Activated CD4-positive, alpha-beta memory T cell treated with anti-CD3 and anti-CD28 coated beads, Interleukin-2, amount 10 ng/mL, durations not matched to agents 7 days and 5 days (primary cell): ENCODE data around the gene CHST11. TPM values are rescaled to one million over a fixed set of nuclear protein-coding genes. Genes with fewer than 3 reads are reported as not detected.
A peak's percentile ranks its signal among the peaks of the same experiment; 100 is the strongest.

ENCODE experiments used
- CTCF ChIA-PET: fragments of 350-600 bp; sonication (Branson Sonifier 250); formaldehyde crosslinking; loops from one replicate; lab custom pipeline; 2021; ENCODE audit warnings: antibody characterized with exemption, inconsistent platforms; lab: Charles Lee
- POLR2A ChIA-PET: fragments of 350-600 bp; sonication (Branson Sonifier 250); formaldehyde crosslinking; loops from one replicate; lab custom pipeline; 2021; ENCODE audit warnings: antibody characterized with exemption; lab: Charles Lee
- DNase-seq: peaks from one replicate; pipeline ENCODE4 v3.0.0-alpha.2; 2020
- H3K27ac Mint-ChIP-seq: one replicate; pipeline ENCODE4 v1.8.0; 2021; ENCODE audit warnings: mild to moderate bottlenecking, mixed read lengths
- H3K27me3 Mint-ChIP-seq: one replicate; pipeline ENCODE4 v1.8.0; 2021; ENCODE audit warnings: mixed read lengths
- H3K36me3 Mint-ChIP-seq: one replicate; pipeline ENCODE4 v1.8.0; 2021; ENCODE audit warnings: low read depth, mixed read lengths
- H3K4me1 Mint-ChIP-seq: one replicate; pipeline ENCODE4 v1.8.0; 2021; ENCODE audit warnings: mixed read lengths
- H3K4me3 Mint-ChIP-seq: one replicate; pipeline ENCODE4 v1.8.0; 2021; ENCODE audit warnings: mild to moderate bottlenecking, mixed read lengths
- H3K9me3 Mint-ChIP-seq: one replicate; pipeline ENCODE4 v1.8.0; 2021; ENCODE audit warnings: mixed read lengths
- total RNA-seq, 2 experiments: library from RNA; stranded (reverse); gene quantifications; one replicate each; pipeline ENCODE4 v1.2.3, GENCODE V29; 2021

The CHST11 gene
- total RNA-seq, 2 experiments from 2014 or later, result 124 to 125 TPM

- Mint-ChIP-seq H3K4me1 (peaks cover 91% of the 10 kb centered on the region), H3K36me3 (peaks cover 67% of the 10 kb centered on the region), H3K4me3 (no peak overlapping the region), H3K9me3 (no peaks in the 10 kb centered on the region), H3K27me3 (no peaks in the 10 kb centered on the region), H3K27ac (peak overlapping the region; percentile 28)
- POLR2A ChIA-PET, result interaction anchor here (1.9 kb wide), 1 partner anchor 12 kb away, joined by 7 read pairs; no protein-coding TSS in a partner anchor
- DNase-seq, result no peak
- CTCF ChIA-PET, result no interaction called here
Observed at GRCh38 chr12:104490186-104490585, 33.4 kb downstream of the CHST11 start.

- Mint-ChIP-seq H3K36me3 (peaks cover 65% of the 10 kb centered on the region), H3K9me3 (no peaks in the 10 kb centered on the region), H3K27me3 (no peaks in the 10 kb centered on the region), H3K27ac (peak overlapping the region; percentile 28), H3K4me1 (peaks cover 88% of the 10 kb centered on the region), H3K4me3 (no peak overlapping the region)
- no peak for DNase-seq
- CTCF ChIA-PET, result no interaction called here
- POLR2A ChIA-PET, result interaction anchor here (1.7 kb wide), 1 partner anchor 13 kb away, joined by 11 read pairs; no protein-coding TSS in a partner anchor
Observed at GRCh38 chr12:104490850-104491249, 34.1 kb downstream of the CHST11 start.

GRCh38 chr12:104493496-104493895 is 36.7 kb downstream of the CHST11 start:
- peak overlapping the region; percentile 9 for H3K4me3 Mint-ChIP-seq
- DNase-seq, result no peak
- no peaks in the 10 kb centered on the region for H3K9me3 Mint-ChIP-seq
- peak overlapping the region; percentile 91 for H3K27ac Mint-ChIP-seq
- POLR2A ChIA-PET, result interaction anchor here (1.0 to 4.3 kb wide), 7 partner anchors 8 to 34 kb away, joined by 3 to 91 read pairs (median 7); no protein-coding TSS in a partner anchor
- H3K4me1 Mint-ChIP-seq, result peaks cover 90% of the 10 kb centered on the region
- H3K27me3 Mint-ChIP-seq, result no peaks in the 10 kb centered on the region
- peaks cover 56% of the 10 kb centered on the region for H3K36me3 Mint-ChIP-seq
- CTCF ChIA-PET, result interaction anchor here (0.9 to 3.0 kb wide), 5 partner anchors 15 to 85 kb away, joined by 3 to 13 read pairs (median 7); partner anchors contain the start of gene CHST11

GRCh38 chr12:104494137-104494792 is 37.5 kb downstream of the CHST11 start:
- H3K9me3 Mint-ChIP-seq, result no peaks in the 10 kb centered on the region
- ChIA-PET CTCF (interaction anchor here (0.7 to 3.0 kb wide), 8 partner anchors 16 to 112 kb away, joined by 3 to 13 read pairs (median 6); partner anchors contain the start of gene CHST11), POLR2A (interaction anchor here (0.7 to 4.3 kb wide), 20 partner anchors 9 to 201 kb away, joined by 3 to 91 read pairs (median 4); no protein-coding TSS in a partner anchor)
- H3K36me3 Mint-ChIP-seq, result peaks cover 62% of the 10 kb centered on the region
- H3K4me3 Mint-ChIP-seq, result peak overlapping the region; percentile 64
- H3K27ac Mint-ChIP-seq, result peak overlapping the region; percentile 91
- peak; percentile 69 for DNase-seq
- H3K27me3 Mint-ChIP-seq, result no peaks in the 10 kb centered on the region
- H3K4me1 Mint-ChIP-seq, result peaks cover 93% of the 10 kb centered on the region

- Mint-ChIP-seq H3K27ac (peak overlapping the region; percentile 91), H3K4me1 (peaks cover 94% of the 10 kb centered on the region), H3K36me3 (peaks cover 62% of the 10 kb centered on the region), H3K9me3 (no peaks in the 10 kb centered on the region), H3K27me3 (no peaks in the 10 kb centered on the region), H3K4me3 (peak overlapping the region; percentile 64)
- CTCF ChIA-PET, result interaction anchor here (0.7 to 3.0 kb wide), 7 partner anchors 16 to 113 kb away, joined by 3 to 13 read pairs (median 7); partner anchors contain the start of gene CHST11
- no peak for DNase-seq
- POLR2A ChIA-PET, result interaction anchor here (0.7 to 4.3 kb wide), 20 partner anchors 9 to 201 kb away, joined by 3 to 91 read pairs (median 4); no protein-coding TSS in a partner anchor
Observed at GRCh38 chr12:104494793-104495158, 38.0 kb downstream of the CHST11 start.

- H3K27ac Mint-ChIP-seq, result peak overlapping the region; percentile 10
- peaks cover 62% of the 10 kb centered on the region for H3K36me3 Mint-ChIP-seq
- no peaks in the 10 kb centered on the region for H3K9me3 Mint-ChIP-seq
- H3K27me3 Mint-ChIP-seq, result no peaks in the 10 kb centered on the region
- peaks cover 94% of the 10 kb centered on the region for H3K4me1 Mint-ChIP-seq
- ChIA-PET POLR2A (interaction anchor here (1.5 kb wide), 1 partner anchor 37 kb away, joined by 4 read pairs; no protein-coding TSS in a partner anchor), CTCF (no interaction called here)
- no peak overlapping the region for H3K4me3 Mint-ChIP-seq
- no peak for DNase-seq
Observed at GRCh38 chr12:104495786-104496185, 39.0 kb downstream of the CHST11 start.

- Mint-ChIP-seq H3K4me1 (peaks cover 94% of the 10 kb centered on the region), H3K27me3 (no peaks in the 10 kb centered on the region), H3K36me3 (peaks cover 60% of the 10 kb centered on the region), H3K27ac (peak overlapping the region; percentile 78), H3K9me3 (no peaks in the 10 kb centered on the region), H3K4me3 (no peak overlapping the region)
- DNase-seq, result no peak
- ChIA-PET CTCF (no interaction called here), POLR2A (interaction anchor here (0.7 to 1.5 kb wide), 2 partner anchors 38 to 518 kb away, joined by 3 to 4 read pairs; no protein-coding TSS in a partner anchor)
Observed at GRCh38 chr12:104496336-104496735, 39.6 kb downstream of the CHST11 start.

GRCh38 chr12:104498211-104498801 is 41.6 kb downstream of the CHST11 start:
- peak overlapping the region; percentile 78 for H3K27ac Mint-ChIP-seq
- CTCF ChIA-PET, result interaction anchor here (0.6 kb wide), 1 partner anchor 284 kb away, joined by 3 read pairs; no protein-coding TSS in a partner anchor

GRCh38 chr12:104499668-104500332 is 43.1 kb downstream of the CHST11 start:
- Mint-ChIP-seq H3K4me1 (peaks cover 94% of the 10 kb centered on the region), H3K27me3 (no peaks in the 10 kb centered on the region), H3K4me3 (no peak overlapping the region), H3K9me3 (no peaks in the 10 kb centered on the region), H3K27ac (no peak overlapping the region), H3K36me3 (peaks cover 60% of the 10 kb centered on the region)
- CTCF ChIA-PET, result interaction anchor here (1.2 to 2.2 kb wide), 4 partner anchors 40 to 118 kb away, joined by 3 to 8 read pairs (median 4); no protein-coding TSS in a partner anchor
- POLR2A ChIA-PET, result interaction anchor here (1.0 to 3.4 kb wide), 5 partner anchors 14 to 42 kb away, joined by 6 to 19 read pairs (median 9); partner anchors contain the start of gene CHST11
- no peak for DNase-seq

More at GRCh38 chr12:104498211-104498801, 41.6 kb downstream of the CHST11 start:
- Mint-ChIP-seq H3K36me3 (peaks cover 54% of the 10 kb centered on the region), H3K9me3 (no peaks in the 10 kb centered on the region), H3K27me3 (no peaks in the 10 kb centered on the region), H3K4me3 (peak overlapping the region; percentile 43), H3K4me1 (peaks cover 94% of the 10 kb centered on the region)
- peak; percentile 41 for DNase-seq
- POLR2A ChIA-PET, result interaction anchor here (0.8 to 1.5 kb wide), 4 partner anchors 17 to 41 kb away, joined by 3 to 8 read pairs (median 6); partner anchors contain the start of gene CHST11

- Mint-ChIP-seq H3K4me3 (no peak overlapping the region), H3K4me1 (peaks cover 92% of the 10 kb centered on the region), H3K36me3 (peaks cover 61% of the 10 kb centered on the region), H3K27me3 (no peaks in the 10 kb centered on the region), H3K27ac (no peak overlapping the region), H3K9me3 (no peaks in the 10 kb centered on the region)
- ChIA-PET POLR2A (interaction anchor here (1.5 to 3.4 kb wide), 5 partner anchors 16 to 44 kb away, joined by 3 to 19 read pairs (median 9); partner anchors contain the start of gene CHST11), CTCF (interaction anchor here (1.2 to 2.2 kb wide), 3 partner anchors 16 to 119 kb away, joined by 5 to 8 read pairs (median 7); no protein-coding TSS in a partner anchor)
- DNase-seq, result no peak
Observed at GRCh38 chr12:104501115-104501514, 44.4 kb downstream of the CHST11 start.

GRCh38 chr12:104501660-104502059 is 44.9 kb downstream of the CHST11 start:
- Mint-ChIP-seq H3K36me3 (peaks cover 65% of the 10 kb centered on the region), H3K27ac (no peak overlapping the region), H3K4me3 (no peak overlapping the region), H3K4me1 (peaks cover 92% of the 10 kb centered on the region), H3K27me3 (no peaks in the 10 kb centered on the region), H3K9me3 (no peaks in the 10 kb centered on the region)
- ChIA-PET POLR2A (interaction anchor here (1.5 to 3.4 kb wide), 5 partner anchors 16 to 44 kb away, joined by 3 to 19 read pairs (median 9); partner anchors contain the start of gene CHST11), CTCF (interaction anchor here (1.2 to 2.2 kb wide), 2 partner anchors 15 to 120 kb away, joined by 7 to 8 read pairs; no protein-coding TSS in a partner anchor)
- DNase-seq, result no peak

GRCh38 chr12:104502217-104502616 is 45.5 kb downstream of the CHST11 start:
- no peak overlapping the region for H3K4me3 Mint-ChIP-seq
- H3K27ac Mint-ChIP-seq, result no peak overlapping the region
- H3K4me1 Mint-ChIP-seq, result peaks cover 90% of the 10 kb centered on the region
- H3K27me3 Mint-ChIP-seq, result no peaks in the 10 kb centered on the region
- no peaks in the 10 kb centered on the region for H3K9me3 Mint-ChIP-seq
- ChIA-PET POLR2A (interaction anchor here (1.2 to 3.4 kb wide), 4 partner anchors 17 to 45 kb away, joined by 3 to 19 read pairs (median 6); partner anchors contain the start of gene CHST11), CTCF (interaction anchor here (1.2 kb wide), 1 partner anchor 15 kb away, joined by 7 read pairs; no protein-coding TSS in a partner anchor)
- H3K36me3 Mint-ChIP-seq, result peaks cover 69% of the 10 kb centered on the region
- DNase-seq, result no peak
